Endodermal cell (in vitro differentiated cells): ENCODE data around the gene ARHGAP10. TPM values are rescaled to one million over a fixed set of nuclear protein-coding genes. Genes with fewer than 3 reads are reported as not detected.
A peak's percentile ranks its signal among the peaks of the same experiment; 100 is the strongest.

Source experiments
- DNase-seq: peaks from one replicate; pipeline ENCODE4 v3.0.0-alpha.2; 2017
- H3K27ac ChIP-seq: 2 replicates; pipeline ENCODE4 v1.5.1; 2013; ENCODE audit warnings: mild to moderate bottlenecking, low read depth, low read length, moderate library complexity
- H3K27me3 ChIP-seq: 2 replicates; pipeline ENCODE4 v1.6.1; 2013; ENCODE audit warnings: mild to moderate bottlenecking, low read length, moderate library complexity; ENCODE audit not compliant: insufficient read depth, control insufficient read depth, poor library complexity, severe bottlenecking
- H3K36me3 ChIP-seq: 2 replicates; pipeline ENCODE4 v1.7.0; 2013; ENCODE audit warnings: mild to moderate bottlenecking, low read length, moderate library complexity; ENCODE audit not compliant: control insufficient read depth, insufficient read depth
- H3K4me1 ChIP-seq: one replicate; pipeline ENCODE4 v1.7.0; 2013; ENCODE audit warnings: low read length; ENCODE audit not compliant: control insufficient read depth, insufficient read depth
- H3K4me3 ChIP-seq: 2 replicates; pipeline ENCODE4 v1.5.1; 2013; ENCODE audit warnings: mild to moderate bottlenecking, low read length, moderate library complexity
- H3K9ac ChIP-seq: 2 replicates; pipeline ENCODE4 v1.6.1; 2013; ENCODE audit warnings: mild to moderate bottlenecking, low read length, moderate library complexity; ENCODE audit not compliant: poor library complexity, severe bottlenecking; ENCODE audit errors: extremely low read depth
- H3K9me3 ChIP-seq: 2 replicates; pipeline ENCODE4 v1.6.1; 2013; ENCODE audit warnings: mild to moderate bottlenecking, low read length, moderate library complexity; ENCODE audit not compliant: control insufficient read depth
- H3K27ac Mint-ChIP-seq: 2 replicates; pipeline ENCODE4 v1.8.0; 2020; ENCODE audit warnings: mixed read lengths
- H3K27me3 Mint-ChIP-seq: 2 replicates; pipeline ENCODE4 v1.8.0; 2021; ENCODE audit warnings: mild to moderate bottlenecking, mixed read lengths; ENCODE audit not compliant: insufficient read depth
- H3K36me3 Mint-ChIP-seq: 2 replicates; pipeline ENCODE4 v1.8.0; 2020; ENCODE audit warnings: low read depth, mixed read lengths
- H3K4me1 Mint-ChIP-seq: 2 replicates; pipeline ENCODE4 v1.8.0; 2020; ENCODE audit warnings: mixed read lengths
- H3K4me3 Mint-ChIP-seq: 2 replicates; pipeline ENCODE4 v1.8.0; 2020; ENCODE audit warnings: mild to moderate bottlenecking, moderate library complexity, mixed read lengths
- H3K9me3 Mint-ChIP-seq: 2 replicates; pipeline ENCODE4 v1.8.0; 2020; ENCODE audit warnings: mild to moderate bottlenecking, mixed read lengths
- WGBS, 2 experiments: methylation state at CpG; one replicate each; pipeline versions ENCODE4 v1.1.5 to v1.1.7; 2013; ENCODE audit warnings: missing lambda C conversion rate in 2 of 2, mixed read lengths in 1 of 2; ENCODE audit not compliant: insufficient coverage in 1 of 2, insufficient read length in 1 of 2; 5-methylcytosine and 5-hydroxymethylcytosine counted together
- total RNA-seq, 2 donors: library from RNA; stranded (reverse); fragmentation: NEBNext Ultra II Directional in 1 of 2; extraction: Animal tissue kit (Norgen Biotek cat#: 25700) in 1 of 2; gene quantifications; 2 replicates in 1 of 2; 3 replicates in 1 of 2; pipeline ENCODE4 v1.2.1, GENCODE V29; 2021
- TF ChIP-seq, protein P1 (sequence below): fragments of 200-600 bp; sonication (generic); conservative IDR thresholded peaks from 2 replicates; pipeline ENCODE4 v1.5.0; 2021; ENCODE audit warnings: antibody characterized with exemption, mild to moderate bottlenecking

ARHGAP10 gene
- total RNA-seq, 2 donors from 2014 or later: 9.1 to 11.8 TPM

DNA sequence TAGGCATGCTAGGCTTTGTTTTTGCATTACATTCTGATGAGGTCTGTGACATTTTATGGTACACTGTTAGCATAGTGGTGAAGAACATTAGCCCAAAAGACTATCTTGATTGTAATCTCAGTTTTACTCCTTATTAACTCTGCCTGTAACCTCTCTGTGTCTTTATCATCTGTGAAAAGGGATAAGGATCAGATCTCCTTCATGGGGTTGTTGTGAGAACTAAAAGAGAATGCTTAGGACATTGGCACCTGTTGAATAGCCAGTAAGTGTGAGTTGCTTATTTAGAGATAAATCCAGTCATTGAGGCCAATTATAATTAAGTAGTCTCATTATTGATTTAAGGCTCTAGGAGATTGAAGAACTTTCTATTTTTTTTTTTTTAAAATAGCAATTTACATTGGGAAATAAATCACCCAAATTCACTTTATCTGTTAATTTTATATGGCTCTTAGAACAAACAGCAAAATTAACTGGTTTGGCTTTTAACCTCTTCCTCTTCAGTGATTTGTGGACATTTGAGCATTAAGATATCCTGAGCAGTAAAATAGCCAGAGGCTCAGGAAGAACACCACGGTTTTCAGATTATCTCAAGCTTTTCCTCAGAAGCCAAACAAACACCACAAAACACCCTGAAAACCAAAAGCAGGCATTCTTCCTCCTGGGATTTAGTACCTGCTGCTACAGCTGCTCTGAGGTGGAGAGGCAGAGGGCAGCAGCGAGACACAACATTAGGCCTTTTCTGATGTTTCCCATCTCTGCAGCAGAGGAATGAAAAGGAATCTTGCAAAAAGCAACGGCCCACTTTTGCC lies 192.9 kb downstream of the ARHGAP10 start:
- H3K9me3 ChIP-seq: no peaks in the 10 kb centered on the region
- no peaks in the 10 kb centered on the region for H3K36me3 Mint-ChIP-seq
- H3K27me3 Mint-ChIP-seq: peaks cover 43% of the 10 kb centered on the region
- H3K4me1 Mint-ChIP-seq: peaks cover 5% of the 10 kb centered on the region
- H3K4me1 ChIP-seq: peaks cover 12% of the 10 kb centered on the region
- H3K27me3 ChIP-seq: peaks cover 64% of the 10 kb centered on the region
- no peak overlapping the region for H3K27ac ChIP-seq
- WGBS, 2 experiments: 32 to 44% methylated on average over 1 to 3 of the region's 3 CpGs
- H3K9me3 Mint-ChIP-seq: no peaks in the 10 kb centered on the region
- no peak overlapping the region for H3K4me3 Mint-ChIP-seq
- TF ChIP-seq, protein P1, sequence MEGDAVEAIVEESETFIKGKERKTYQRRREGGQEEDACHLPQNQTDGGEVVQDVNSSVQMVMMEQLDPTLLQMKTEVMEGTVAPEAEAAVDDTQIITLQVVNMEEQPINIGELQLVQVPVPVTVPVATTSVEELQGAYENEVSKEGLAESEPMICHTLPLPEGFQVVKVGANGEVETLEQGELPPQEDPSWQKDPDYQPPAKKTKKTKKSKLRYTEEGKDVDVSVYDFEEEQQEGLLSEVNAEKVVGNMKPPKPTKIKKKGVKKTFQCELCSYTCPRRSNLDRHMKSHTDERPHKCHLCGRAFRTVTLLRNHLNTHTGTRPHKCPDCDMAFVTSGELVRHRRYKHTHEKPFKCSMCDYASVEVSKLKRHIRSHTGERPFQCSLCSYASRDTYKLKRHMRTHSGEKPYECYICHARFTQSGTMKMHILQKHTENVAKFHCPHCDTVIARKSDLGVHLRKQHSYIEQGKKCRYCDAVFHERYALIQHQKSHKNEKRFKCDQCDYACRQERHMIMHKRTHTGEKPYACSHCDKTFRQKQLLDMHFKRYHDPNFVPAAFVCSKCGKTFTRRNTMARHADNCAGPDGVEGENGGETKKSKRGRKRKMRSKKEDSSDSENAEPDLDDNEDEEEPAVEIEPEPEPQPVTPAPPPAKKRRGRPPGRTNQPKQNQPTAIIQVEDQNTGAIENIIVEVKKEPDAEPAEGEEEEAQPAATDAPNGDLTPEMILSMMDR: peak; percentile 79
- H3K4me3 ChIP-seq: no peak overlapping the region
- no peaks in the 10 kb centered on the region for H3K36me3 ChIP-seq
- H3K9ac ChIP-seq: no peak overlapping the region
- H3K27ac Mint-ChIP-seq: no peak overlapping the region
- DNase-seq: peak; percentile 81

DNA sequence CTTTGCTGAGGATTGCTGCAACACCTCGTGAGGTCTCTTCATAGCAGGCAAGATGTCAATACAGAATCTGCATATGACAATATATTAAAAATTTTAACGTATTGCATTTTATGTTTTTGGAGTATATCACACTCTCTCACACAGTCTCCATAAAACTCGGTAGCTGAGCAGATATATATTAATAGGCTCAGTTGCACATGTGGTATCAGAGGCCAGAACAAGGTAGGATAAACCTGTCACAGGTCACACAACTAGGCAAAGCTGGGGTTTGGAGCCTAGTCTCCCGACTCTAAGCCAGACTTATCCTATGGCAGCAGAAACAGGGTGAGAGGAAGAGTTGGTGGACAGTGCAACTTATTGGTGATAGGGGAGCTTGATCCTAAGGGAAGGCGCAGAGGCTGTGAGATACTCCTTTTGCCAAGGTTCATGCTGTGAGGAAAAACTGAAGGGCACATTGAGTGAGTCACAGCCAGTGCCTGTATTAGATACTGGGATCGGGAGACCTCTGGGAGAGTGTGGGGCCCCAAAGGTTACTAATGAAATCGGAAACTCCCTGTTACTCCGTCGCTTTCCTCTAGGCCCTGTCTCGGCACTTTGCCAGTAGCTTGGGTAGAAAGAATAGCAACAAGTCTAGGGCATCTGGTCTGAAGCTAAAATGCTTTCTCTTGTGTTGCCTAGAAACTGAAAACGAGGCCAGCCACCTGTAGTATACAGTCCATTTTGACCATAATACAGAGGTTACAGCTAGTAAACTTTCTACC lies 195.7 kb downstream of the ARHGAP10 start:
- H3K27ac Mint-ChIP-seq: no peak overlapping the region
- no peak overlapping the region for H3K27ac ChIP-seq

DNA sequence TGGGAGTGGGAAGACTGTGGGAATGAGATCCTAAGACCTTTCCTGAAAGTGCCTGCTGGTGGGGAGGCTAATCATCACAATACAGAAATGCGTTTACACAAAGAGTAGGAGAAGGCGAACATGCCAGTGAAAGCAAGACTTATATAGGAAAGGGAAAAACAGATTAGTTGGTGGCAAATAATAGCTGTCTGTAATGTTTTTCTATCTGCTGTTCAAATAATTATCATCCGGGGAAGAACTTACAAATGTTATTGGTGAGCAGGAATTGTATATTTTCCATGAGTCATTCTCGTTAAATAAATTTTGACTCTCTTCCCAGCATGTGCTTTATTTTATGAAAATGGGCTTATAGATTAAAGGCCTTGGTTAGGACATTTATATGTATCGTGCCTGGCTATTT lies 196.5 kb downstream of the ARHGAP10 start:
- H3K9ac ChIP-seq: no peak overlapping the region
- Mint-ChIP-seq H3K4me3 (no peak overlapping the region), H3K27ac (no peak overlapping the region), H3K4me1 (peaks cover 4% of the 10 kb centered on the region), H3K27me3 (peaks cover 11% of the 10 kb centered on the region), H3K9me3 (peaks cover 4% of the 10 kb centered on the region), H3K36me3 (peaks cover 7% of the 10 kb centered on the region)
- H3K36me3 ChIP-seq: no peaks in the 10 kb centered on the region
- 96 to 98% methylated on average over 2 to 5 of the region's 5 CpGs for WGBS, 2 experiments
- no peak overlapping the region for H3K27ac ChIP-seq
- H3K4me3 ChIP-seq: no peak overlapping the region
- no peaks in the 10 kb centered on the region for H3K9me3 ChIP-seq
- DNase-seq: no peak
- H3K27me3 ChIP-seq: peaks cover 41% of the 10 kb centered on the region
- TF ChIP-seq, protein P1: no peak
- peaks cover 12% of the 10 kb centered on the region for H3K4me1 ChIP-seq

More for the DNA sequence above, 195.7 kb downstream of the ARHGAP10 start:
- 85 to 89% methylated on average over 4 to 11 of the region's 11 CpGs for WGBS, 2 experiments
- no peak overlapping the region for H3K4me3 ChIP-seq
- no peaks in the 10 kb centered on the region for H3K9me3 ChIP-seq
- H3K36me3 Mint-ChIP-seq: peaks cover 7% of the 10 kb centered on the region
- TF ChIP-seq, protein P1: no peak
- H3K4me1 Mint-ChIP-seq: peaks cover 4% of the 10 kb centered on the region
- no peak overlapping the region for H3K9ac ChIP-seq
- H3K4me3 Mint-ChIP-seq: no peak overlapping the region
- DNase-seq: no peak
- H3K27me3 Mint-ChIP-seq: peaks cover 19% of the 10 kb centered on the region
- H3K9me3 Mint-ChIP-seq: peaks cover 4% of the 10 kb centered on the region
- H3K4me1 ChIP-seq: peaks cover 12% of the 10 kb centered on the region
- no peaks in the 10 kb centered on the region for H3K36me3 ChIP-seq
- peaks cover 49% of the 10 kb centered on the region for H3K27me3 ChIP-seq
